Hepatocyte (in vitro differentiated cells): ENCODE data around the gene CDH1. TPM values are rescaled to one million over a fixed set of nuclear protein-coding genes. Genes with fewer than 3 reads are reported as not detected.

Source experiments
- DNase-seq: peaks from one replicate; pipeline ENCODE4 v3.0.0-alpha.2; 2016; ENCODE audit warnings: low spot score
- H2AFZ ChIP-seq: fragments of 200-600 bp; sonication (generic); 2 replicates; pipeline ENCODE4 v1.6.0; 2016; ENCODE audit warnings: antibody characterized with exemption, mild to moderate bottlenecking
- H3K27ac ChIP-seq: fragments of 200-600 bp; sonication (generic); 2 replicates; pipeline ENCODE4 v1.5.1; 2016; ENCODE audit warnings: mild to moderate bottlenecking
- H3K27me3 ChIP-seq: fragments of 200-600 bp; sonication (generic); 2 replicates; pipeline ENCODE4 v1.6.1; 2016
- H3K36me3 ChIP-seq: fragments of 200-600 bp; sonication (generic); replicated peaks from 2 replicates; pipeline ENCODE4 v1.5.1; 2016; ENCODE audit warnings: low read depth; ENCODE audit not compliant: insufficient read depth
- H3K4me1 ChIP-seq: fragments of 200-600 bp; sonication (generic); 2 replicates; pipeline ENCODE4 v1.5.1; 2016; ENCODE audit warnings: mild to moderate bottlenecking, moderate library complexity; ENCODE audit not compliant: insufficient read depth
- H3K4me2 ChIP-seq: fragments of 200-600 bp; sonication (generic); 2 replicates; pipeline ENCODE4 v1.6.0; 2016
- H3K4me3 ChIP-seq: fragments of 200-600 bp; sonication (generic); 2 replicates; pipeline ENCODE4 v1.5.1; 2016; ENCODE audit warnings: mild to moderate bottlenecking
- H3K79me2 ChIP-seq: fragments of 200-600 bp; sonication (generic); 2 replicates; pipeline ENCODE4 v1.6.0; 2017; ENCODE audit warnings: mild to moderate bottlenecking
- H3K9me2 ChIP-seq: fragments of 200-600 bp; sonication (generic); replicated peaks from 2 replicates; pipeline ENCODE4 v1.6.0; 2017; ENCODE audit warnings: mild to moderate bottlenecking; ENCODE audit not compliant: insufficient read depth
- H3K9me3 ChIP-seq: fragments of 200-600 bp; sonication (generic); 2 replicates; pipeline ENCODE4 v1.5.1; 2016; ENCODE audit warnings: low read depth, mild to moderate bottlenecking
- H4K20me1 ChIP-seq: fragments of 200-600 bp; sonication (generic); 2 replicates; pipeline ENCODE4 v1.6.0; 2016; ENCODE audit warnings: mild to moderate bottlenecking; ENCODE audit not compliant: insufficient read depth, poor library complexity, severe bottlenecking
- CTCF ChIP-seq: fragments of 200-600 bp; sonication (generic); IDR thresholded peaks from 2 replicates; pipeline ENCODE4 v1.5.1; 2016; ENCODE audit warnings: antibody characterized with exemption, mild to moderate bottlenecking; ENCODE audit not compliant: poor library complexity
- EZH2 ChIP-seq: fragments of 200-600 bp; sonication (generic); IDR thresholded peaks from 2 replicates; pipeline ENCODE4 v1.6.1; 2016; ENCODE audit warnings: antibody characterized with exemption, mild to moderate bottlenecking, borderline replicate concordance
- EZH2phosphoT487 ChIP-seq: fragments of 200-600 bp; sonication (generic); IDR thresholded peaks from one replicate; pipeline ENCODE4 v1.6.1; 2018; ENCODE audit warnings: antibody characterized with exemption, mild to moderate bottlenecking, low read depth, moderate library complexity; ENCODE audit not compliant: unreplicated experiment, severe bottlenecking
- WGBS: methylation state at CpG from one replicate; pipeline ENCODE4 v1.1.6; 2016; ENCODE audit warnings: low lambda C conversion rate; ENCODE audit errors: missing lambda C conversion rate; 5-methylcytosine and 5-hydroxymethylcytosine counted together
- polyA plus RNA-seq: library from polyadenylated mRNA; unstranded; fragments of >200 nt; fragmentation: Nextera tagmentation; extraction: Ambion mirVana; gene quantifications from 2 replicates; pipeline ENCODE4 v1.2.1, GENCODE V29; 2016
- total RNA-seq: library from RNA; depleted of rRNA; stranded (reverse); fragments of >200 nt; gene quantifications from 2 replicates; pipeline ENCODE4 v1.2.3, GENCODE V29; 2014

The CDH1 gene
- total and polyA plus RNA-seq, 2 experiments from 2014 or later, result 131 to 190 TPM

- Histone ChIP-seq H4K20me1 (peaks cover 19% of the 10 kb centered on the region), H3K9me3 (no peaks in the 10 kb centered on the region), H3K4me2 (no peak overlapping the region), H3K27ac (no peak overlapping the region), H3K27me3 (no peaks in the 10 kb centered on the region), H3K4me1 (peaks cover 24% of the 10 kb centered on the region), H3K4me3 (no peak overlapping the region), H2AFZ (no peak overlapping the region), H3K9me2 (no peaks in the 10 kb centered on the region), H3K36me3 (no peaks in the 10 kb centered on the region), H3K79me2 (peaks cover 82% of the 10 kb centered on the region)
- DNase-seq, result no peak
- no peak for TF ChIP-seq CTCF
- no peak for TF ChIP-seq EZH2
- no peak for TF ChIP-seq EZH2phosphoT487
- 94% methylated on average over 6 of the region's 6 CpGs for WGBS
Measured at GRCh38 chr16:68759062-68759461, 22.0 kb downstream of the CDH1 start.

GRCh38 chr16:68760671-68761275 is 23.7 kb downstream of the CDH1 start:
- Histone ChIP-seq H4K20me1 (peaks cover 14% of the 10 kb centered on the region), H3K9me2 (no peaks in the 10 kb centered on the region), H3K79me2 (peaks cover 77% of the 10 kb centered on the region), H2AFZ (no peak overlapping the region), H3K4me3 (no peak overlapping the region), H3K27ac (peak overlapping the region; percentile 23), H3K4me1 (peaks cover 7% of the 10 kb centered on the region), H3K27me3 (no peaks in the 10 kb centered on the region), H3K9me3 (no peaks in the 10 kb centered on the region), H3K36me3 (no peaks in the 10 kb centered on the region), H3K4me2 (no peak overlapping the region)
- no peak for TF ChIP-seq EZH2
- TF ChIP-seq EZH2phosphoT487, result no peak
- TF ChIP-seq CTCF, result no peak
- 76% methylated on average over 8 of the region's 8 CpGs for WGBS
- DNase-seq, result peak; percentile 42

GRCh38 chr16:68762996-68763756 is 26.1 kb downstream of the CDH1 start:
- 51% methylated on average over 6 of the region's 6 CpGs for WGBS
- H3K4me1 ChIP-seq, result peaks cover 4% of the 10 kb centered on the region
- no peak for DNase-seq
- H3K79me2 ChIP-seq, result peaks cover 88% of the 10 kb centered on the region
- no peak overlapping the region for H3K4me2 ChIP-seq
- no peak for TF ChIP-seq EZH2
- TF ChIP-seq CTCF, result no peak
- TF ChIP-seq EZH2phosphoT487, result no peak
- H2AFZ ChIP-seq, result no peak overlapping the region
- no peaks in the 10 kb centered on the region for H3K9me2 ChIP-seq
- H3K36me3 ChIP-seq, result no peaks in the 10 kb centered on the region
- H4K20me1 ChIP-seq, result peaks cover 23% of the 10 kb centered on the region
- no peaks in the 10 kb centered on the region for H3K9me3 ChIP-seq
- no peaks in the 10 kb centered on the region for H3K27me3 ChIP-seq
- H3K4me3 ChIP-seq, result no peak overlapping the region
- H3K27ac ChIP-seq, result no peak overlapping the region
